Lung microvascular endothelial cell (primary cell): Measurements from ENCODE around the gene ADGRB3. TPM values are rescaled to one million over a fixed set of nuclear protein-coding genes. Genes with fewer than 3 reads are reported as not detected.
"Not testable (repeated sequence)": the region's sequence is repeated elsewhere in the genome, so short reads cannot be mapped to it uniquely, and the experiment has no call there.

Experiments used
- DNase-seq, 2 donors: peaks; one replicate each; pipeline versions ENCODE4 v3.0.0 to v3.0.0-alpha.2; 2010; ENCODE audit warnings: low read depth in 2 of 2
- total RNA-seq: library from RNA; depleted of rRNA; stranded (reverse); fragments of >200 nt; gene quantifications from 2 replicates; pipeline ENCODE4 v1.2.1, GENCODE V29; 2014

The ADGRB3 gene
- total RNA-seq, 1 donor from 2014 or later: not detected

- DNase-seq: no peak
Measured at GRCh38 chr6:68649669-68650068, 14.6 kb downstream of the ADGRB3 start.

GRCh38 chr6:68650142-68650541, 15.1 kb downstream of the ADGRB3 start:
- DNase-seq: no peak

GRCh38 chr6:68651011-68651985, 16.2 kb downstream of the ADGRB3 start:
- DNase-seq: peak in 1 of 2 donors; percentile 20

- no peak for DNase-seq
Measured at GRCh38 chr6:68652117-68652536, 17.0 kb downstream of the ADGRB3 start.

- DNase-seq: no peak
Measured at GRCh38 chr6:68653074-68653705, 18.1 kb downstream of the ADGRB3 start.

- DNase-seq: no peak
Measured at GRCh38 chr6:68653706-68654089, 18.6 kb downstream of the ADGRB3 start.

GRCh38 chr6:68654134-68654533, 19.1 kb downstream of the ADGRB3 start:
- DNase-seq: no peak

GRCh38 chr6:68655028-68655427, 19.9 kb downstream of the ADGRB3 start:
- DNase-seq: no peak

- DNase-seq: no peak
Measured at GRCh38 chr6:68657374-68658139, 22.5 kb downstream of the ADGRB3 start.

- DNase-seq: no peak
Measured at GRCh38 chr6:68658338-68658737, 23.3 kb downstream of the ADGRB3 start.

GRCh38 chr6:68673255-68673654, 38.2 kb downstream of the ADGRB3 start:
- DNase-seq: no peak

- DNase-seq: no peak
Measured at GRCh38 chr6:68675548-68675947, 40.5 kb downstream of the ADGRB3 start.

GRCh38 chr6:68676094-68676493, 41.0 kb downstream of the ADGRB3 start:
- DNase-seq: not testable (repeated sequence)

GRCh38 chr6:68677058-68677457, 42.0 kb downstream of the ADGRB3 start:
- no peak for DNase-seq

- DNase-seq: no peak
Measured at GRCh38 chr6:68679399-68679798, 44.3 kb downstream of the ADGRB3 start.

GRCh38 chr6:68680264-68680663, 45.2 kb downstream of the ADGRB3 start:
- no peak for DNase-seq

GRCh38 chr6:68689910-68690309, 54.8 kb downstream of the ADGRB3 start:
- no peak for DNase-seq

GRCh38 chr6:68691120-68691519, 56.0 kb downstream of the ADGRB3 start:
- no peak for DNase-seq

- no peak for DNase-seq
Measured at GRCh38 chr6:68693271-68693670, 58.2 kb downstream of the ADGRB3 start.

GRCh38 chr6:68695403-68695802, 60.3 kb downstream of the ADGRB3 start:
- DNase-seq: no peak

GRCh38 chr6:68695838-68696237, 60.8 kb downstream of the ADGRB3 start:
- DNase-seq: no peak

GRCh38 chr6:68697394-68697793, 62.3 kb downstream of the ADGRB3 start:
- DNase-seq: no peak
